CD4-positive, alpha-beta T cell (primary cell): ENCODE data around the gene FHL3. TPM values are rescaled to one million over a fixed set of nuclear protein-coding genes. Genes with fewer than 3 reads are reported as not detected.

Source experiments
- ATAC-seq: fragments of 200-7000 bp; cut with Tn5 transposase; one replicate; pipeline ENCODE4 v1.10.0; 2022; ENCODE audit warnings: mild to moderate bottlenecking; ENCODE audit not compliant: poor library complexity
- CTCF ChIA-PET: fragments of 350-600 bp; sonication (Branson Sonifier 250); formaldehyde crosslinking; loops from one replicate; lab custom pipeline; 2021; ENCODE audit warnings: antibody characterized with exemption, inconsistent platforms; lab: Charles Lee
- POLR2A ChIA-PET: fragments of 350-600 bp; sonication (Branson Sonifier 250); formaldehyde crosslinking; loops from one replicate; lab custom pipeline; 2021; ENCODE audit warnings: antibody characterized with exemption, inconsistent platforms; lab: Charles Lee
- DNase-seq, 14 experiments: peaks; one replicate each; pipeline ENCODE4 v3.0.0-alpha.2; 2013 to 2020; ENCODE audit warnings: mixed read lengths in 2 of 14
- H3K27ac ChIP-seq, 2 donors: one replicate each; pipeline versions ENCODE4 v1.5.1 to v1.7.0; 2013; ENCODE audit warnings: low read length in 2 of 2, low read depth in 1 of 2, mild to moderate bottlenecking in 1 of 2
- H3K27me3 ChIP-seq, 2 experiments: 1 replicate in 1 of 2; 2 replicates in 1 of 2; pipeline versions ENCODE4 v1.6.1 to v1.7.0; 2013; ENCODE audit warnings: low read length in 2 of 2, control low read depth in 1 of 2, mild to moderate bottlenecking in 1 of 2, moderate library complexity in 1 of 2; ENCODE audit not compliant: insufficient read depth in 2 of 2, control insufficient read depth in 1 of 2
- H3K36me3 ChIP-seq: one replicate; pipeline ENCODE4 v1.6.1; 2013; ENCODE audit warnings: low read length, control low read depth; ENCODE audit not compliant: insufficient read depth
- H3K4me1 ChIP-seq: one replicate; pipeline ENCODE4 v1.6.1; 2013; ENCODE audit warnings: low read length, control low read depth; ENCODE audit not compliant: insufficient read depth
- H3K4me3 ChIP-seq: one replicate; pipeline ENCODE4 v1.5.1; 2013; ENCODE audit warnings: mild to moderate bottlenecking, low read length, moderate library complexity
- H3K9me3 ChIP-seq, 2 experiments: 1 replicate in 1 of 2; 2 replicates in 1 of 2; pipeline versions ENCODE4 v1.6.1 to v1.7.0; 2013; ENCODE audit warnings: low read length in 2 of 2, mild to moderate bottlenecking in 2 of 2, control low read depth in 1 of 2, moderate library complexity in 1 of 2; ENCODE audit not compliant: control insufficient read depth in 1 of 2, insufficient read depth in 1 of 2
- H3K27ac Mint-ChIP-seq: one replicate; pipeline ENCODE4 v1.8.0; 2020; ENCODE audit warnings: mixed read lengths
- H3K27me3 Mint-ChIP-seq: one replicate; pipeline ENCODE4 v1.8.0; 2021; ENCODE audit warnings: mixed read lengths
- H3K36me3 Mint-ChIP-seq: one replicate; pipeline ENCODE4 v1.8.0; 2021; ENCODE audit warnings: low read depth, mixed read lengths
- H3K4me1 Mint-ChIP-seq: one replicate; pipeline ENCODE4 v1.8.0; 2021; ENCODE audit warnings: low read depth, mixed read lengths
- H3K4me3 Mint-ChIP-seq: one replicate; pipeline ENCODE4 v1.8.0; 2020; ENCODE audit warnings: mild to moderate bottlenecking, mixed read lengths
- H3K9me3 Mint-ChIP-seq: one replicate; pipeline ENCODE4 v1.8.0; 2020; ENCODE audit warnings: mixed read lengths
- intact Hi-C, 2 experiments: fragments of 100-400 bp; cut with DNase I in 1 of 2; cut with micrococcal nuclease in 1 of 2; formaldehyde crosslinking; loops; one replicate each; pipeline versions ENCODE4 v1.15.1 to v1.9.0; 2023 to 2025; cut with DNase I, micrococcal nuclease
- total RNA-seq, 174 experiments: library from RNA in 2 of 174; stranded (reverse) in 2 of 174; gene quantifications; one replicate each; pipeline ENCODE4 v1.2.3 and lab custom pipeline; 2021 to 2026
- TF ChIP-seq, protein P1 (sequence below): fragments of 200-600 bp; IDR thresholded peaks from one replicate; pipeline ENCODE4 v1.8.0; 2022; ENCODE audit warnings: antibody characterized with exemption, mild to moderate bottlenecking

FHL3 gene
- total RNA-seq, 2 experiments from 2014 or later: 3.4 to 3.7 TPM

GRCh38 chr1:37952738-37953137 is 52.6 kb downstream of the FHL3 start:
- ATAC-seq: no peak
- POLR2A ChIA-PET: no interaction called here
- H3K27me3 ChIP-seq: no peaks in the 10 kb centered on the region

DNA sequence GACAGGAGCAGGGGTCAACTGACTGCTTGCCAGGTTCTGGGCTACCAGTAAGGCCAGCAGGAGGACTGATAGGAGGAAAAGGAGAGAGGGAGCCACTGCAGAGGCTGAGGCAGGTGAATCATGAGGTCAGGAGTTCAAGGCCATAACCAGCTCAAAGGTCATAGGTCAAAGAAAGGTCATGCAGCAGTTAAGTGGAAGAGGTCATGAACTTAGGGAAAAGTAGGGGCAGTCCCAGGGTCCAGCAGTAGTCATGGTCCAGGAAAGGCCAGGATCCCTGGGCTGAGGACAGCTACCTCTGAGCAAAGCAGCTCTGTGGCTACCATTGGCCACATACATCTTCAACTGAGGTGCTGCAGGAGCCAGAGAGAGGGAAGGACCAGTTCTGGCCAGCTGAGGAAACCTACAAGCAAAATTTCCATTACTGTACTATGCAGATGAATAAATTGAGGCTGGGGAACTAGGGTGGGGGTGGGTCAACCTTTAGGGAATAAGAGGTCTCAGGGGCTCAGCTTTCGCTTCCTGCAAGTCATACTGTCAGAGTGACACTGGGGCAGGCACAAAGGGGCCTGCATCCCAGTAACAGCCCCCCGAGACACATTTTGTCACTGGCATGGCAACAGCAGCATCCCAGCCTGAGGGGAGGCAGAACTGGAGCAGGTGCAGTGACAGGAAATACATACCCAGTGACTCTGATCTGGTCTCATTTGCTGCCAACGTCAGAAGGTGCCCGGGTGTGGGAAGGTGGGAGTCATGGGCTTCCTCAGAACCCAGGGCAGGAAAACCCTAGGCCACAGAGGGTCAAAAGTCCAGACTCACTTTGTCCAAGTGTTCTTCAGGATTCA is 53.3 kb downstream of the FHL3 start:
- no peak for ATAC-seq
- Mint-ChIP-seq H3K27me3 (no peaks in the 10 kb centered on the region), H3K27ac (no peak overlapping the region), H3K36me3 (peaks cover 18% of the 10 kb centered on the region), H3K4me3 (no peak overlapping the region), H3K9me3 (no peaks in the 10 kb centered on the region), H3K4me1 (peaks cover 8% of the 10 kb centered on the region)
- peaks cover 4% of the 10 kb centered on the region for H3K36me3 ChIP-seq
- ChIA-PET CTCF (no interaction called here), POLR2A (no interaction called here)
- DNase-seq: no peak
- intact Hi-C loops: no loop called here
- no peaks in the 10 kb centered on the region for H3K27me3 ChIP-seq
- no peak overlapping the region for H3K27ac ChIP-seq
- TF ChIP-seq, protein P1, sequence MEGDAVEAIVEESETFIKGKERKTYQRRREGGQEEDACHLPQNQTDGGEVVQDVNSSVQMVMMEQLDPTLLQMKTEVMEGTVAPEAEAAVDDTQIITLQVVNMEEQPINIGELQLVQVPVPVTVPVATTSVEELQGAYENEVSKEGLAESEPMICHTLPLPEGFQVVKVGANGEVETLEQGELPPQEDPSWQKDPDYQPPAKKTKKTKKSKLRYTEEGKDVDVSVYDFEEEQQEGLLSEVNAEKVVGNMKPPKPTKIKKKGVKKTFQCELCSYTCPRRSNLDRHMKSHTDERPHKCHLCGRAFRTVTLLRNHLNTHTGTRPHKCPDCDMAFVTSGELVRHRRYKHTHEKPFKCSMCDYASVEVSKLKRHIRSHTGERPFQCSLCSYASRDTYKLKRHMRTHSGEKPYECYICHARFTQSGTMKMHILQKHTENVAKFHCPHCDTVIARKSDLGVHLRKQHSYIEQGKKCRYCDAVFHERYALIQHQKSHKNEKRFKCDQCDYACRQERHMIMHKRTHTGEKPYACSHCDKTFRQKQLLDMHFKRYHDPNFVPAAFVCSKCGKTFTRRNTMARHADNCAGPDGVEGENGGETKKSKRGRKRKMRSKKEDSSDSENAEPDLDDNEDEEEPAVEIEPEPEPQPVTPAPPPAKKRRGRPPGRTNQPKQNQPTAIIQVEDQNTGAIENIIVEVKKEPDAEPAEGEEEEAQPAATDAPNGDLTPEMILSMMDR: no peak
- H3K4me3 ChIP-seq: no peak overlapping the region
- H3K9me3 ChIP-seq: no peaks in the 10 kb centered on the region
- peaks cover 7% of the 10 kb centered on the region for H3K4me1 ChIP-seq

More at GRCh38 chr1:37952738-37953137, 52.6 kb downstream of the FHL3 start:
- Histone ChIP-seq H3K27ac (no peak overlapping the region), H3K4me3 (no peak overlapping the region), H3K9me3 (no peaks in the 10 kb centered on the region), H3K4me1 (no peaks in the 10 kb centered on the region), H3K36me3 (peaks cover 12% of the 10 kb centered on the region)
- Mint-ChIP-seq H3K27ac (no peak overlapping the region), H3K9me3 (no peaks in the 10 kb centered on the region), H3K4me3 (no peak overlapping the region), H3K36me3 (peaks cover 24% of the 10 kb centered on the region), H3K4me1 (peaks cover under 1% of the 10 kb centered on the region), H3K27me3 (no peaks in the 10 kb centered on the region)
- DNase-seq: no peak
- TF ChIP-seq, protein P1: no peak
- intact Hi-C loops: no loop called here
- CTCF ChIA-PET: no interaction called here

DNA sequence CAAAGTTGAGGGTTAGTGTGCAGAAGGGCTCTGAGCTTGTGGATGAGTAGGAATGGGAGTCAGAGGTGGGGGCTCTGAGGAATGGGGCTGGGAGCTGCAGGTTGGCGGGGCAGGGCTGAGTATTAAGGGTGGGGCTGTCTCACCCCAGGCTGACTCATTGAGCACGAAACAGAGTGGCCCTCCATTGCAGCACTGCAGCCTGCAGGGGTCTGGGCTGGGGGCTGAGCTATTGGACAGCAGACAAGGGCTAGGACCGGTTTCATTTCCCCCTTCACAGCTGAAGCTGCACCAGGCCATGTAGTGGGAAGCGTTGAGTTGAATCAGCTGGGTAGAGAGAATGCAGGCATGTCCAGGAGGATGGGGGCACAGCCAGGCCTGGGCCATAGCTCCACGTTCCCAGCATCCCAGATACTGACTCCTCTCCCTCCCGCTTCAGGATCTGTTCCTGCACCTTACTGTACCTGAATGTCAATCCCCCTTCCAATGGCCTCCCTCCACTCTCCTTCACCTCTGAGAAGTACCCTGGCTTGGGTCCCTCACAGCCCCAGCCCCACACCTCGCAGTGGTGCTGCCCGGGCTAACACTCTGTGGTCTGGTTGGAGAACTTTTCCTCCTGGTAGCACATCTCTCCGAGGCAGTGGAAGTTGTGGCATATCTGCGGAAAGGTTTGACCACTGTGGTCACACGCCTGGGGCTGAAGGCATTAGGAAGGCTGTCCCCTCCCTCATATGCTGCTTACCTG is 54.1 kb downstream of the FHL3 start:
- Histone ChIP-seq H3K27me3 (no peaks in the 10 kb centered on the region), H3K9me3 (no peaks in the 10 kb centered on the region), H3K4me3 (no peak overlapping the region), H3K36me3 (no peaks in the 10 kb centered on the region), H3K4me1 (peaks cover 15% of the 10 kb centered on the region), H3K27ac (no peak overlapping the region)
- ATAC-seq (no peak), DNase-seq (no peak)
- Mint-ChIP-seq H3K27ac (no peak overlapping the region), H3K4me1 (peaks cover 16% of the 10 kb centered on the region), H3K4me3 (no peak overlapping the region), H3K36me3 (peaks cover 13% of the 10 kb centered on the region), H3K27me3 (no peaks in the 10 kb centered on the region), H3K9me3 (no peaks in the 10 kb centered on the region)
- intact Hi-C loops: no loop called here
- TF ChIP-seq, protein P1: no peak
- POLR2A ChIA-PET: no interaction called here
- CTCF ChIA-PET: no interaction called here
